ENCODE results near the gene TMEM254.

- TF ChIP-seq, protein P1, sequence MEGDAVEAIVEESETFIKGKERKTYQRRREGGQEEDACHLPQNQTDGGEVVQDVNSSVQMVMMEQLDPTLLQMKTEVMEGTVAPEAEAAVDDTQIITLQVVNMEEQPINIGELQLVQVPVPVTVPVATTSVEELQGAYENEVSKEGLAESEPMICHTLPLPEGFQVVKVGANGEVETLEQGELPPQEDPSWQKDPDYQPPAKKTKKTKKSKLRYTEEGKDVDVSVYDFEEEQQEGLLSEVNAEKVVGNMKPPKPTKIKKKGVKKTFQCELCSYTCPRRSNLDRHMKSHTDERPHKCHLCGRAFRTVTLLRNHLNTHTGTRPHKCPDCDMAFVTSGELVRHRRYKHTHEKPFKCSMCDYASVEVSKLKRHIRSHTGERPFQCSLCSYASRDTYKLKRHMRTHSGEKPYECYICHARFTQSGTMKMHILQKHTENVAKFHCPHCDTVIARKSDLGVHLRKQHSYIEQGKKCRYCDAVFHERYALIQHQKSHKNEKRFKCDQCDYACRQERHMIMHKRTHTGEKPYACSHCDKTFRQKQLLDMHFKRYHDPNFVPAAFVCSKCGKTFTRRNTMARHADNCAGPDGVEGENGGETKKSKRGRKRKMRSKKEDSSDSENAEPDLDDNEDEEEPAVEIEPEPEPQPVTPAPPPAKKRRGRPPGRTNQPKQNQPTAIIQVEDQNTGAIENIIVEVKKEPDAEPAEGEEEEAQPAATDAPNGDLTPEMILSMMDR (conservative IDR thresholded peaks at IDR 0.05 in 1 of 2, IDR thresholded peaks at IDR 0.05 in 1 of 2; ENCODE audit: low read depth in 1 of 2, low read length in 2 of 2), result no peak
- TF ChIP-seq EZH2 (IDR thresholded peaks at IDR 0.05; ENCODE audit: low read length, missing control alignments), result no peak
Observed at GRCh38 chr10:80137031-80137862, 58.8 kb downstream of the TMEM254 start.
